T-helper 17 cell (primary cell): ENCODE measurements around the gene ZNF423. TPM values are rescaled to one million over a fixed set of nuclear protein-coding genes. Genes with fewer than 3 reads are reported as not detected.

Experiments used
- ATAC-seq: fragments of 150-1000 bp; cut with Tn5 transposase; 2 replicates; pipeline ENCODE4 v1.10.0; 2021; ENCODE audit warnings: mild to moderate bottlenecking, moderate library complexity
- DNase-seq, 3 donors: peaks; one replicate each; pipeline versions ENCODE4 v3.0.0 to v3.0.0-alpha.2; 2020 to 2021
- H3K9me3 ChIP-seq: one replicate; pipeline ENCODE4 v1.7.0; 2013; ENCODE audit warnings: low read length, mild to moderate bottlenecking; ENCODE audit not compliant: control insufficient read depth, poor library complexity, severe bottlenecking
- H3K27ac Mint-ChIP-seq: one replicate; pipeline ENCODE4 v1.8.0; 2022; ENCODE audit warnings: mild to moderate bottlenecking, moderate library complexity, mixed read lengths
- H3K27me3 Mint-ChIP-seq: one replicate; pipeline ENCODE4 v1.8.0; 2022; ENCODE audit warnings: mixed read lengths
- H3K36me3 Mint-ChIP-seq: one replicate; pipeline ENCODE4 v1.8.0; 2022; ENCODE audit warnings: low read depth, mixed read lengths
- H3K4me1 Mint-ChIP-seq: one replicate; pipeline ENCODE4 v1.8.0; 2022; ENCODE audit warnings: mild to moderate bottlenecking, mixed read lengths
- H3K4me3 Mint-ChIP-seq: one replicate; pipeline ENCODE4 v1.8.0; 2022; ENCODE audit warnings: mild to moderate bottlenecking, moderate library complexity, mixed read lengths
- total RNA-seq, 4 donors: library from RNA in 2 of 4; stranded (reverse) in 2 of 4; gene quantifications; one replicate each; pipeline ENCODE4 v1.2.3 and lab custom pipeline; 2022 to 2026

Gene ZNF423
- total RNA-seq (not detected), total RNA-seq (lab: John Stamatoyannopoulos, UW) (0 to 0.12 reads per million in 2 donors)

- Mint-ChIP-seq H3K27me3 (peaks cover 46% of the 10 kb centered on the region), H3K36me3 (no peaks in the 10 kb centered on the region), H3K4me3 (peak within 1 kb of the TSS; percentile 90), H3K4me1 (peaks cover 9% of the 10 kb centered on the region), H3K27ac (no peak within 1 kb of the TSS)
- DNase-seq (no peak), ATAC-seq (no peak)
- no peaks in the 10 kb centered on the region for H3K9me3 ChIP-seq
These were observed at the start of gene ZNF423 for GRCh38 chr16:49855822-49856671. TSS of gene ZNF423 (minus strand) at chr16:49856112. CDS start at chr16:49855774, 338 bp downstream.

- Mint-ChIP-seq H3K36me3 (no peaks in the 10 kb centered on the region), H3K4me3 (no peak overlapping the region), H3K27me3 (peaks cover 13% of the 10 kb centered on the region), H3K27ac (no peak overlapping the region), H3K4me1 (no peaks in the 10 kb centered on the region)
- no peaks in the 10 kb centered on the region for H3K9me3 ChIP-seq
- ATAC-seq: no peak
- DNase-seq: no peak
These were observed 48.6 kb upstream of the ZNF423 start for GRCh38 chr16:49904348-49905062.

GRCh38 chr16:49902908-49903307, 47.0 kb upstream of the ZNF423 start:
- H3K27ac Mint-ChIP-seq: no peak overlapping the region
- no peak for ATAC-seq

GRCh38 chr16:49901711-49902110, 45.8 kb upstream of the ZNF423 start:
- Mint-ChIP-seq H3K4me3 (no peak overlapping the region), H3K27me3 (peaks cover 14% of the 10 kb centered on the region), H3K36me3 (no peaks in the 10 kb centered on the region), H3K27ac (no peak overlapping the region), H3K4me1 (no peaks in the 10 kb centered on the region)
- no peaks in the 10 kb centered on the region for H3K9me3 ChIP-seq
- no peak for DNase-seq
- ATAC-seq: no peak

More at GRCh38 chr16:49902908-49903307, 47.0 kb upstream of the ZNF423 start:
- Mint-ChIP-seq H3K27me3 (peaks cover 14% of the 10 kb centered on the region), H3K4me1 (no peaks in the 10 kb centered on the region), H3K36me3 (no peaks in the 10 kb centered on the region), H3K4me3 (no peak overlapping the region)
- DNase-seq: no peak
- H3K9me3 ChIP-seq: no peaks in the 10 kb centered on the region

GRCh38 chr16:49900875-49901274, 45.0 kb upstream of the ZNF423 start:
- Mint-ChIP-seq H3K4me1 (no peaks in the 10 kb centered on the region), H3K36me3 (no peaks in the 10 kb centered on the region), H3K27ac (no peak overlapping the region), H3K27me3 (peaks cover 14% of the 10 kb centered on the region), H3K4me3 (no peak overlapping the region)
- DNase-seq (no peak), ATAC-seq (no peak)
- no peaks in the 10 kb centered on the region for H3K9me3 ChIP-seq

- no peak for ATAC-seq
- Mint-ChIP-seq H3K4me3 (no peak overlapping the region), H3K36me3 (no peaks in the 10 kb centered on the region), H3K4me1 (no peaks in the 10 kb centered on the region), H3K27me3 (peaks cover 19% of the 10 kb centered on the region), H3K27ac (no peak overlapping the region)
- H3K9me3 ChIP-seq: no peaks in the 10 kb centered on the region
- DNase-seq: no peak
These were observed 44.2 kb upstream of the ZNF423 start for GRCh38 chr16:49899991-49900695.

- no peak overlapping the region for H3K27ac Mint-ChIP-seq
- no peaks in the 10 kb centered on the region for H3K9me3 ChIP-seq
- peaks cover 46% of the 10 kb centered on the region for H3K27me3 Mint-ChIP-seq
- no peaks in the 10 kb centered on the region for H3K36me3 Mint-ChIP-seq
- ATAC-seq (no peak), DNase-seq (no peak)
- H3K4me3 Mint-ChIP-seq: no peak overlapping the region
- H3K4me1 Mint-ChIP-seq: peaks cover 3% of the 10 kb centered on the region
These were observed 40.6 kb upstream of the ZNF423 start for GRCh38 chr16:49896447-49896964.

- H3K4me3 Mint-ChIP-seq: no peak overlapping the region
- DNase-seq (no peak), ATAC-seq (no peak)
- H3K27me3 Mint-ChIP-seq: peaks cover 64% of the 10 kb centered on the region
- peaks cover 4% of the 10 kb centered on the region for H3K36me3 Mint-ChIP-seq
- H3K9me3 ChIP-seq: peaks cover 2% of the 10 kb centered on the region
- no peak overlapping the region for H3K27ac Mint-ChIP-seq
- peaks cover 3% of the 10 kb centered on the region for H3K4me1 Mint-ChIP-seq
These were observed 35.0 kb upstream of the ZNF423 start for GRCh38 chr16:49890876-49891275.

GRCh38 chr16:49889725-49890397, 33.9 kb upstream of the ZNF423 start:
- H3K9me3 ChIP-seq: peaks cover 2% of the 10 kb centered on the region
- Mint-ChIP-seq H3K4me1 (peaks cover 3% of the 10 kb centered on the region), H3K27me3 (peaks cover 60% of the 10 kb centered on the region), H3K4me3 (no peak overlapping the region), H3K36me3 (peaks cover 4% of the 10 kb centered on the region), H3K27ac (no peak overlapping the region)
- ATAC-seq (no peak), DNase-seq (no peak)

GRCh38 chr16:49886554-49887094, 30.7 kb upstream of the ZNF423 start:
- no peak for DNase-seq
- peaks cover 6% of the 10 kb centered on the region for H3K36me3 Mint-ChIP-seq
- peaks cover 58% of the 10 kb centered on the region for H3K27me3 Mint-ChIP-seq
- H3K27ac Mint-ChIP-seq: no peak overlapping the region
- ATAC-seq: no peak
- peaks cover 2% of the 10 kb centered on the region for H3K9me3 ChIP-seq
- peaks cover 4% of the 10 kb centered on the region for H3K4me1 Mint-ChIP-seq
- H3K4me3 Mint-ChIP-seq: no peak overlapping the region

- Mint-ChIP-seq H3K4me3 (no peak overlapping the region), H3K27me3 (peaks cover 64% of the 10 kb centered on the region), H3K27ac (no peak overlapping the region), H3K4me1 (peaks cover 3% of the 10 kb centered on the region), H3K36me3 (peaks cover 2% of the 10 kb centered on the region)
- no peak for ATAC-seq
- DNase-seq: no peak
- H3K9me3 ChIP-seq: no peaks in the 10 kb centered on the region
These were observed 28.4 kb upstream of the ZNF423 start for GRCh38 chr16:49884033-49885015.
